ENCODE results near the gene GSDME. TPM values are rescaled to one million over a fixed set of nuclear protein-coding genes. Genes with fewer than 3 reads are reported as not detected.

The GSDME gene
- total RNA-seq, 3 donors from 2014 or later (not counting 1 experiment from before 2014, with no cell fraction given): 0.20 to 0.31 TPM; not detected in 1

DNA sequence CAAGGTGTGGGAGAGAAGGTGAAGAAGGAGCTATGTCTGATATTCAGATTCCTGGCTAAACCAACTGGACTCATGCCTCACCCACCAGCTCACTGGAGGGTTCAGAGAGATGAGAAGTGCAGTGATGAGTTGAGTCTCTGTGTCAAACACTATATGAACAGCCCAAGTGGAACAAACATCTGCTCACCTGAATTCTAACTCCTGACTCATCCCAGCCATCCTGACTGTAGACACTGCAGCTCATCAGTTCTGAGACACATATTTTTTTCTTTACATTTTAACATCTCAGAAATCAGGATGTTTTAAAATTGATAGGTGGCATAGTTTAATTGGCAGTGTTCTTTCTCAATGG, 27.3 kb downstream of the GSDME start:
- Histone ChIP-seq H3K4me3 (ENCODE audit: low read length) (no peak overlapping the region), H3K27ac (ENCODE audit: low read length) (no peak overlapping the region), H3K36me3 (ENCODE audit: control insufficient read depth, insufficient read depth, low read length) (no peaks in the 10 kb centered on the region), H3K27me3 (ENCODE audit: control insufficient read depth, insufficient read depth, low read length) (no peaks in the 10 kb centered on the region), H3K4me1 (ENCODE audit: control insufficient read depth, insufficient read depth, low read length) (no peaks in the 10 kb centered on the region), H3K9me3 (ENCODE audit: control insufficient read depth, insufficient read depth, low read length) (no peaks in the 10 kb centered on the region)
- no peak for ATAC-seq
- intact Hi-C loops (cut with micrococcal nuclease): no loop called here
- H3K27me3 Mint-ChIP-seq (ENCODE audit: low read depth in 2 of 2): peaks cover 27 to 33% of the 10 kb centered on the region in 2 donors
- peaks cover 7% of the 10 kb centered on the region in 2 donors for H3K4me1 Mint-ChIP-seq
- no peak overlapping the region for H3K4me3 Mint-ChIP-seq
- no peak for TF ChIP-seq CTCF (IDR thresholded peaks at IDR 0.05)
- no peak for DNase-seq
- H3K36me3 Mint-ChIP-seq: no peaks in the 10 kb centered on the region
- no peaks in the 10 kb centered on the region for H3K9me3 Mint-ChIP-seq
- no peak overlapping the region for H3K27ac Mint-ChIP-seq

DNA sequence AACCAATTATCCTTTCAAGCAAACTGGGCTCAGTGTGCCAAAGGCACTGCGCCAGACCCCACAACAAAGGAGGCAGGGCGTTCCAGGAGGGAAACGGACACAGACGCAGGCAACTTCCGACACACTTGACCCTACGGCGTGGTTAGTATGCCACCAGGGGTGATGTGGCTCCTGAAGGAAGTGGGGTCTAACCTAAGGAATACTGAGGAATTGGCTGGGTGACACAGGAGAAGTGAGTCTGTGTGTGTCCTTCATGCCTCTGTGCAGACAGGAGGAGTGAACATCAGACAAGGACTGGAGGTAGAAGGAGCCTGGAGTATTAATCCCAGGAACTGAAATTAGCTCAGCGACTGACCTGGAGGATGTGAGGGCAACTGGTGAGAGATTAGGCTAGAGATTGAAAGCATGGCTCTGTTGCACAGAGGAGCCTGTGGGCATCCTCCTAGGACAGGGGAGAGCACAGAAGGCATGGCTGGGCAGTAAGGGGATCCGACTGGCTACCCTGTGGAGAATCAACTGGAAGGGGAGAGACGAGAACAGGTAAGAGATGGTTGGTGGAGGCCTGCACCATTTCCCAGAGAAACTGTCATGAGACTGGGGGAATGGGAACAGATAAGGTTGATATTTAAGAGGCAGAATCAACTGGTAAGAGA, 27.8 kb downstream of the GSDME start:
- no peak overlapping the region for H3K27ac ChIP-seq (ENCODE audit: low read length)
- peaks cover 25 to 28% of the 10 kb centered on the region in 2 donors for H3K27me3 Mint-ChIP-seq (ENCODE audit: low read depth in 2 of 2)
- no peak overlapping the region for H3K4me3 ChIP-seq (ENCODE audit: low read length)
- 83% methylated on average over 10 of the region's 10 CpGs for WGBS (ENCODE audit: insufficient coverage)
- no peak for TF ChIP-seq CTCF (IDR thresholded peaks at IDR 0.05)
- H3K27me3 ChIP-seq (ENCODE audit: control insufficient read depth, insufficient read depth, low read length): no peaks in the 10 kb centered on the region
- H3K36me3 ChIP-seq (ENCODE audit: control insufficient read depth, insufficient read depth, low read length): no peaks in the 10 kb centered on the region
- ATAC-seq: no peak
- no peaks in the 10 kb centered on the region for H3K9me3 Mint-ChIP-seq
- no peak overlapping the region for H3K4me3 Mint-ChIP-seq
- no peak overlapping the region for H3K27ac Mint-ChIP-seq
- no peaks in the 10 kb centered on the region for H3K36me3 Mint-ChIP-seq
- peaks cover 7% of the 10 kb centered on the region in 2 donors for H3K4me1 Mint-ChIP-seq
- intact Hi-C loops (cut with micrococcal nuclease): no loop called here
- no peak for DNase-seq
- no peaks in the 10 kb centered on the region for H3K9me3 ChIP-seq (ENCODE audit: control insufficient read depth, insufficient read depth, low read length)
- no peaks in the 10 kb centered on the region for H3K4me1 ChIP-seq (ENCODE audit: control insufficient read depth, insufficient read depth, low read length)

- H3K4me3 Mint-ChIP-seq: no peak overlapping the region
- H3K36me3 Mint-ChIP-seq: no peaks in the 10 kb centered on the region
- H3K27me3 Mint-ChIP-seq (ENCODE audit: low read depth in 2 of 2): peaks cover 20 to 23% of the 10 kb centered on the region in 2 donors
- peaks cover 7% of the 10 kb centered on the region in 2 donors for H3K4me1 Mint-ChIP-seq
- H3K9me3 Mint-ChIP-seq: no peaks in the 10 kb centered on the region
- Histone ChIP-seq H3K36me3 (ENCODE audit: control insufficient read depth, insufficient read depth, low read length) (no peaks in the 10 kb centered on the region), H3K9me3 (ENCODE audit: control insufficient read depth, insufficient read depth, low read length) (no peaks in the 10 kb centered on the region), H3K4me3 (ENCODE audit: low read length) (no peak overlapping the region), H3K4me1 (ENCODE audit: control insufficient read depth, insufficient read depth, low read length) (no peaks in the 10 kb centered on the region), H3K27me3 (ENCODE audit: control insufficient read depth, insufficient read depth, low read length) (no peaks in the 10 kb centered on the region), H3K27ac (ENCODE audit: low read length) (no peak overlapping the region)
- intact Hi-C loops (cut with micrococcal nuclease): no loop called here
- ATAC-seq: no peak
- WGBS (ENCODE audit: insufficient coverage): 53% methylated on average over 16 of the region's 16 CpGs
- peak in 1 of 2 donors; percentile 8 for DNase-seq
- TF ChIP-seq CTCF (IDR thresholded peaks at IDR 0.05): no peak
- H3K27ac Mint-ChIP-seq: no peak overlapping the region
Observed at GRCh38 chr7:24728503-24729364, 28.5 kb downstream of the GSDME start.
